Osteoblast (primary cell): ENCODE measurements around the gene GCNT1. TPM values are rescaled to one million over a fixed set of nuclear protein-coding genes. Genes with fewer than 3 reads are reported as not detected.

Source experiments
- DNase-seq: peaks from one replicate; pipeline ENCODE4 v3.0.0; 2011; ENCODE audit warnings: low spot score, mixed read lengths; ENCODE audit not compliant: insufficient read length; ENCODE audit errors: missing footprints
- H2AFZ ChIP-seq: 2 replicates; pipeline ENCODE4 v1.6.0; 2011; ENCODE audit warnings: mild to moderate bottlenecking, low read length
- H3K27ac ChIP-seq: 2 replicates; pipeline ENCODE4 v1.5.1; 2011; ENCODE audit warnings: mild to moderate bottlenecking, low read depth, low read length, moderate library complexity
- H3K27me3 ChIP-seq: 2 replicates; pipeline ENCODE4 v1.6.0; 2012; ENCODE audit warnings: mild to moderate bottlenecking, control low read depth, inconsistent platforms, low read length, moderate library complexity; ENCODE audit not compliant: insufficient read depth
- H3K36me3 ChIP-seq: 2 replicates; pipeline ENCODE4 v1.5.1; 2011; ENCODE audit warnings: mild to moderate bottlenecking, low read length, control low read depth, moderate library complexity; ENCODE audit not compliant: insufficient read depth
- H3K4me1 ChIP-seq: 2 replicates; pipeline ENCODE4 v1.5.1; 2011; ENCODE audit warnings: mild to moderate bottlenecking, low read length, control low read depth, moderate library complexity; ENCODE audit not compliant: insufficient read depth
- H3K4me2 ChIP-seq: 2 replicates; pipeline ENCODE4 v1.6.0; 2011; ENCODE audit warnings: mild to moderate bottlenecking, low read length; ENCODE audit not compliant: insufficient read depth
- H3K4me3 ChIP-seq: fragments of 200-600 bp; sonication (generic); 3 replicates; pipeline ENCODE4 v1.5.1; 2012; ENCODE audit warnings: mild to moderate bottlenecking, low read length, inconsistent platforms; ENCODE audit not compliant: insufficient read depth
- H3K79me2 ChIP-seq: 2 replicates; pipeline ENCODE4 v1.6.0; 2012; ENCODE audit warnings: mild to moderate bottlenecking, low read length, control low read depth, inconsistent platforms; ENCODE audit not compliant: insufficient read depth
- H3K9me3 ChIP-seq: 2 replicates; pipeline ENCODE4 v1.5.1; 2011; ENCODE audit warnings: low read depth, low read length, control low read depth
- H4K20me1 ChIP-seq: 2 replicates; pipeline ENCODE4 v1.6.0; 2012; ENCODE audit warnings: mild to moderate bottlenecking, low read length, control low read depth; ENCODE audit not compliant: insufficient read depth
- CTCF ChIP-seq: IDR thresholded peaks from 2 replicates; pipeline ENCODE4 v1.5.1; 2011; ENCODE audit warnings: mild to moderate bottlenecking, low read depth, low read length, moderate library complexity; ENCODE audit errors: extremely low read depth
- total RNA-seq: library from RNA; depleted of rRNA; stranded (reverse); fragments of >200 nt; gene quantifications from 2 replicates; pipeline ENCODE4 v1.2.3, GENCODE V29; 2012

GCNT1 gene
- total RNA-seq, 1 donor: 109 TPM

GRCh38 chr9:76445976-76446375, 13.0 kb upstream of the GCNT1 start:
- no peak for DNase-seq
- Histone ChIP-seq H3K36me3 (no peaks in the 10 kb centered on the region), H3K9me3 (no peaks in the 10 kb centered on the region), H2AFZ (no peak overlapping the region), H3K27ac (no peak overlapping the region), H3K4me1 (peaks cover 28% of the 10 kb centered on the region), H3K27me3 (no peaks in the 10 kb centered on the region), H3K79me2 (no peaks in the 10 kb centered on the region), H3K4me2 (no peak overlapping the region), H4K20me1 (no peaks in the 10 kb centered on the region), H3K4me3 (no peak overlapping the region)
- TF ChIP-seq CTCF: no peak

GRCh38 chr9:76448501-76448900, 10.5 kb upstream of the GCNT1 start:
- H3K27me3 ChIP-seq: no peaks in the 10 kb centered on the region
- no peaks in the 10 kb centered on the region for H3K79me2 ChIP-seq
- peak overlapping the region; percentile 12 for H2AFZ ChIP-seq
- no peaks in the 10 kb centered on the region for H3K36me3 ChIP-seq
- no peak overlapping the region for H3K27ac ChIP-seq
- no peak for DNase-seq
- no peak for TF ChIP-seq CTCF
- no peaks in the 10 kb centered on the region for H3K9me3 ChIP-seq
- no peak overlapping the region for H3K4me2 ChIP-seq
- H4K20me1 ChIP-seq: no peaks in the 10 kb centered on the region
- H3K4me1 ChIP-seq: peaks cover 34% of the 10 kb centered on the region
- no peak overlapping the region for H3K4me3 ChIP-seq

- H3K27me3 ChIP-seq: no peaks in the 10 kb centered on the region
- no peaks in the 10 kb centered on the region for H3K9me3 ChIP-seq
- H3K79me2 ChIP-seq: no peaks in the 10 kb centered on the region
- H4K20me1 ChIP-seq: no peaks in the 10 kb centered on the region
- TF ChIP-seq CTCF: no peak
- no peak overlapping the region for H2AFZ ChIP-seq
- H3K4me1 ChIP-seq: peaks cover 43% of the 10 kb centered on the region
- no peak overlapping the region for H3K4me3 ChIP-seq
- H3K27ac ChIP-seq: peak overlapping the region; percentile 86
- DNase-seq: peak; percentile 70
- H3K4me2 ChIP-seq: peak overlapping the region; percentile 11
- H3K36me3 ChIP-seq: no peaks in the 10 kb centered on the region
Observed at GRCh38 chr9:76451234-76451633, 7.7 kb upstream of the GCNT1 start.

GRCh38 chr9:76452839-76453238, 6.1 kb upstream of the GCNT1 start:
- Histone ChIP-seq H3K9me3 (no peaks in the 10 kb centered on the region), H2AFZ (peak overlapping the region; percentile 38), H3K27me3 (no peaks in the 10 kb centered on the region), H3K4me1 (peaks cover 46% of the 10 kb centered on the region), H3K27ac (peak overlapping the region; percentile 33), H3K79me2 (no peaks in the 10 kb centered on the region), H4K20me1 (no peaks in the 10 kb centered on the region), H3K4me3 (no peak overlapping the region), H3K4me2 (peak overlapping the region; percentile 10), H3K36me3 (no peaks in the 10 kb centered on the region)
- DNase-seq: no peak
- no peak for TF ChIP-seq CTCF
